IMR-90 (cell line): ENCODE results near the gene FAF1. TPM values are rescaled to one million over a fixed set of nuclear protein-coding genes. Genes with fewer than 3 reads are reported as not detected.

Source experiments
- ATAC-seq: fragments of 200-7000 bp; cut with Tn5 transposase; 2 replicates; pipeline ENCODE4 v1.9.1; 2020; ENCODE audit warnings: low read depth, mild to moderate bottlenecking, moderate library complexity
- BruUV-seq: library from RNA; stranded (reverse); fragments of 400-500 nt; replicated peaks from 2 replicates; lab custom pipeline; 2021; lab: Mats Ljungman, UMichigan
- CTCF ChIA-PET: fragments of 300-600 bp; formaldehyde crosslinking; extraction: SDS; loops from one replicate; lab custom pipeline; 2021; ENCODE audit warnings: antibody characterized with exemption; lab: Yijun Ruan, JAX
- POLR2A ChIA-PET: fragments of 300-600 bp; sonication (Branson Sonifier 250); formaldehyde crosslinking; loops from one replicate; lab custom pipeline; 2022; ENCODE audit warnings: antibody characterized with exemption; ENCODE audit not compliant: unreplicated experiment; lab: Charles Lee
- DNase-seq: peaks from one replicate; pipeline ENCODE4 v3.0.0; 2013
- H2AFZ ChIP-seq: replicated peaks from 2 replicates; pipeline ENCODE3; 2013; ENCODE audit warnings: low read length, mild to moderate bottlenecking; ENCODE audit not compliant: poor library complexity
- H2AK5ac ChIP-seq: 2 replicates; pipeline ENCODE4 v1.6.1; 2013; ENCODE audit warnings: low read depth, low read length, inconsistent platforms
- H2AK9ac ChIP-seq: replicated peaks from 2 replicates; pipeline ENCODE3; 2013; ENCODE audit warnings: mild to moderate bottlenecking, low read depth, low read length, moderate library complexity; ENCODE audit not compliant: poor library complexity
- H2BK120ac ChIP-seq: 2 replicates; pipeline ENCODE4 v1.6.1; 2013; ENCODE audit warnings: low read depth, low read length, inconsistent platforms
- H2BK15ac ChIP-seq: 3 replicates; pipeline ENCODE4 v1.6.1; 2013; ENCODE audit warnings: low read depth, low read length, inconsistent platforms
- H2BK20ac ChIP-seq: 2 replicates; pipeline ENCODE4 v1.6.1; 2013; ENCODE audit warnings: low read depth, mild to moderate bottlenecking, inconsistent platforms, low read length, moderate library complexity
- H2BK5ac ChIP-seq: 2 replicates; pipeline ENCODE4 v1.6.1; 2013; ENCODE audit warnings: mild to moderate bottlenecking, low read depth, low read length, inconsistent platforms; ENCODE audit not compliant: poor library complexity, severe bottlenecking
- H3K14ac ChIP-seq: replicated peaks from 2 replicates; pipeline ENCODE4 v1.6.1; 2013; ENCODE audit warnings: low read depth, low read length, inconsistent platforms
- H3K18ac ChIP-seq: 2 replicates; pipeline ENCODE4 v1.6.1; 2013; ENCODE audit warnings: low read depth, low read length, control low read depth
- H3K23ac ChIP-seq: 2 replicates; pipeline ENCODE4 v1.6.1; 2013; ENCODE audit warnings: low read depth, low read length, inconsistent platforms
- H3K27ac ChIP-seq: 2 replicates; pipeline ENCODE4 v1.5.1; 2013; ENCODE audit warnings: mild to moderate bottlenecking, control low read depth, low read length; ENCODE audit not compliant: insufficient read depth
- H3K27me3 ChIP-seq: 2 replicates; pipeline ENCODE4 v1.6.1; 2013; ENCODE audit warnings: low read length; ENCODE audit not compliant: control insufficient read depth, insufficient read depth
- H3K36me3 ChIP-seq: 2 replicates; pipeline ENCODE4 v1.6.1; 2013; ENCODE audit warnings: low read length, mixed read lengths; ENCODE audit not compliant: control insufficient read depth, insufficient read depth
- H3K4ac ChIP-seq: 2 replicates; pipeline ENCODE4 v1.6.1; 2013; ENCODE audit warnings: low read depth, low read length, inconsistent platforms
- H3K4me1 ChIP-seq: 2 replicates; pipeline ENCODE4 v1.6.1; 2013; ENCODE audit warnings: low read length, mixed read lengths; ENCODE audit not compliant: control insufficient read depth, insufficient read depth
- H3K4me2 ChIP-seq: 2 replicates; pipeline ENCODE4 v1.6.1; 2013; ENCODE audit warnings: low read depth, mild to moderate bottlenecking, control low read depth, low read length, moderate library complexity
- H3K4me3 ChIP-seq: 2 replicates; pipeline ENCODE4 v1.5.1; 2013; ENCODE audit warnings: low read depth, mild to moderate bottlenecking, control low read depth, low read length, moderate library complexity; ENCODE audit not compliant: insufficient read depth
- H3K56ac ChIP-seq: 2 replicates; pipeline ENCODE4 v1.6.1; 2013; ENCODE audit warnings: low read length, inconsistent platforms; ENCODE audit not compliant: insufficient read depth; ENCODE audit errors: extremely low read depth
- H3K79me1 ChIP-seq, 2 experiments: 2 replicates each; pipeline ENCODE4 v1.6.1; 2013; ENCODE audit warnings: low read length in 2 of 2, inconsistent platforms in 1 of 2, low read depth in 1 of 2
- H3K9ac ChIP-seq: 2 replicates; pipeline ENCODE4 v1.6.1; 2013; ENCODE audit warnings: low read depth, low read length, control low read depth
- H3K9me1 ChIP-seq: 2 replicates; pipeline ENCODE4 v1.6.1; 2013; ENCODE audit warnings: low read length, inconsistent platforms; ENCODE audit not compliant: insufficient read depth
- H3K9me3 ChIP-seq: 2 replicates; pipeline ENCODE4 v1.6.1; 2013; ENCODE audit warnings: low read length; ENCODE audit not compliant: control insufficient read depth, insufficient read depth
- H4K20me1 ChIP-seq: 2 replicates; pipeline ENCODE4 v1.6.1; 2013; ENCODE audit warnings: low read length, inconsistent platforms; ENCODE audit not compliant: insufficient read depth
- H4K5ac ChIP-seq: 2 replicates; pipeline ENCODE4 v1.6.1; 2013; ENCODE audit warnings: mild to moderate bottlenecking, low read depth, low read length, control low read depth
- H4K8ac ChIP-seq, 2 experiments: 2 replicates each; pipeline ENCODE4 v1.6.1; 2013; ENCODE audit warnings: low read depth in 2 of 2, low read length in 2 of 2, control low read depth in 1 of 2, inconsistent platforms in 1 of 2
- H4K91ac ChIP-seq: 2 replicates; pipeline ENCODE4 v1.6.1; 2013; ENCODE audit warnings: low read depth, low read length, inconsistent platforms; ENCODE audit not compliant: insufficient read depth
- BHLHE40 ChIP-seq: fragments of 150-350 bp; IDR thresholded peaks from 2 replicates; pipeline ENCODE4 v1.6.1; 2016; ENCODE audit warnings: mild to moderate bottlenecking, low read depth, low read length
- CHD1 ChIP-seq: IDR thresholded peaks from 2 replicates; pipeline ENCODE4 v1.6.1; 2012; ENCODE audit warnings: low read depth, low read length, improper control_type of control experiment
- MAFK ChIP-seq: IDR thresholded peaks from 2 replicates; pipeline ENCODE4 v1.6.1; 2012; ENCODE audit warnings: low read depth, low read length, improper control_type of control experiment
- MAZ ChIP-seq: IDR thresholded peaks from 2 replicates; pipeline ENCODE4 v1.6.1; 2012; ENCODE audit warnings: low read depth, mild to moderate bottlenecking, low read length, improper control_type of control experiment, moderate library complexity, borderline replicate concordance
- MXI1 ChIP-seq: IDR thresholded peaks from 2 replicates; pipeline ENCODE4 v1.6.1; 2012; ENCODE audit warnings: low read depth, mild to moderate bottlenecking, low read length, moderate library complexity, borderline replicate concordance
- NFE2L2 ChIP-seq: fragments of 150-350 bp; IDR thresholded peaks from 2 replicates; pipeline ENCODE4 v1.6.1; 2016; ENCODE audit warnings: low read depth, mild to moderate bottlenecking, low read length
- WGBS, 2 experiments: methylation state at CpG; one replicate each; pipeline versions ENCODE4 v1.1.5 to v1.1.7; 2013; ENCODE audit warnings: missing lambda C conversion rate in 2 of 2; ENCODE audit not compliant: insufficient read length in 1 of 2; ENCODE audit errors: extremely low coverage in 2 of 2; 5-methylcytosine and 5-hydroxymethylcytosine counted together
- dilution Hi-C: fragments of 300-500 bp; cut with HindIII; formaldehyde crosslinking; loops from one replicate; pipeline ENCODE4 v1.14.3; 2018; ENCODE audit warnings: low sequenced_read_pairs; ENCODE audit not compliant: unreplicated experiment
- in situ Hi-C: fragments of 300-500 bp; cut with MboI; formaldehyde crosslinking; loops from 3 replicates; pipeline ENCODE4 v1.14.3; 2019; ENCODE audit warnings: low sequenced_read_pairs, inconsistent platforms, mixed read lengths
- intact Hi-C: fragments of 100-400 bp; cut with micrococcal nuclease; formaldehyde crosslinking; loops from 2 replicates; pipeline ENCODE4 v1.10.0; 2022
- polyA plus RNA-seq, 3 experiments: library from polyadenylated mRNA; depleted of rRNA; stranded (reverse); fragments of >200 nt; gene quantifications; 2 replicates each; pipeline ENCODE4 v1.2.3, GENCODE V29; 2012; ENCODE audit warnings: low replicate concordance in 1 of 3
- total RNA-seq: library from RNA; depleted of rRNA; stranded (reverse); fragments of >200 nt; gene quantifications from 2 replicates; pipeline ENCODE4 v1.2.3, GENCODE V29; 2012
- TF ChIP-seq, protein P1 (sequence below): fragments of 150-350 bp; IDR thresholded peaks from 2 replicates; pipeline ENCODE4 v1.6.1; 2016; ENCODE audit warnings: low read depth, mild to moderate bottlenecking, low read length, moderate library complexity, borderline replicate concordance

Gene FAF1
- total and polyA plus RNA-seq, 2 of the 4 experiments (the other 2 are of a cell fraction): 18.8 to 72.9 TPM

DNA sequence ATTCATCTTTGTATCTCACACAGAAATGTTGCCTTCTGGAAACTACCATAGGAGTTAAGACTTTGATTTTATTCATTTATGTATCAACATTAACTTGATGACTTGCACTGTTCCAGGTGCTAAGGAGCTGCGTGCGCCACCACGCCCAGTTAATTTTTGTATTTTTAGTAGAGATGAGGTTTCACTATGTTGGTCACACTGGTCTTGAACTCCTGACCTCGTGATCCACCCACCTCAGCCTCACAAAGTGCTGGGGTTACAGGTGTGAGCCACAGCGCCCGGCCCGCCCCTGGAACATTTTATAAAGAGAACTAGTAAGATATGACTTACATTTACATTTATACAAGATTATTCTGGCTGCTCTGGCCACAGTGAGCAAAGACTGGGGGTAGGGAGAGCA is 252.2 kb downstream of the FAF1 start:
- BruUV-seq: no TSS peak
- H2AFZ ChIP-seq: no peak overlapping the region
- no peak overlapping the region for H2BK5ac ChIP-seq
- DNase-seq: no peak
- no peaks in the 10 kb centered on the region for H3K9me3 ChIP-seq
- no peak overlapping the region for H2AK5ac ChIP-seq
- H3K27me3 ChIP-seq: no peaks in the 10 kb centered on the region
- H3K4me3 ChIP-seq: no peak overlapping the region
- no peaks in the 10 kb centered on the region for H3K4me1 ChIP-seq
- H4K8ac ChIP-seq: no peak overlapping the region
- no peak overlapping the region for H3K9ac ChIP-seq
- intact Hi-C loops (no loop called here), dilution Hi-C loops (no loop called here), in situ Hi-C loops (loop anchor here (10.0 kb wide), 1 partner anchor 83 kb away; no protein-coding TSS in a partner anchor)
- TF ChIP-seq MAFK: no peak
- no peak for TF ChIP-seq NFE2L2
- TF ChIP-seq BHLHE40: no peak
- TF ChIP-seq MAZ: no peak
- no peak for TF ChIP-seq CHD1
- no peak for TF ChIP-seq MXI1
- TF ChIP-seq, protein P1, sequence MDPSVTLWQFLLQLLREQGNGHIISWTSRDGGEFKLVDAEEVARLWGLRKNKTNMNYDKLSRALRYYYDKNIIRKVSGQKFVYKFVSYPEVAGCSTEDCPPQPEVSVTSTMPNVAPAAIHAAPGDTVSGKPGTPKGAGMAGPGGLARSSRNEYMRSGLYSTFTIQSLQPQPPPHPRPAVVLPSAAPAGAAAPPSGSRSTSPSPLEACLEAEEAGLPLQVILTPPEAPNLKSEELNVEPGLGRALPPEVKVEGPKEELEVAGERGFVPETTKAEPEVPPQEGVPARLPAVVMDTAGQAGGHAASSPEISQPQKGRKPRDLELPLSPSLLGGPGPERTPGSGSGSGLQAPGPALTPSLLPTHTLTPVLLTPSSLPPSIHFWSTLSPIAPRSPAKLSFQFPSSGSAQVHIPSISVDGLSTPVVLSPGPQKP: no peak
- no peak overlapping the region for H3K4me2 ChIP-seq
- ATAC-seq: no peak
- ChIA-PET CTCF (no interaction called here), POLR2A (no interaction called here)
- no CpG with 5 or more reads among the region's 7 CpGs for WGBS, 2 experiments
- no peak overlapping the region for H4K5ac ChIP-seq
- no peak overlapping the region for H3K27ac ChIP-seq
- no peak overlapping the region for H2BK20ac ChIP-seq
- no peaks in the 10 kb centered on the region for H4K20me1 ChIP-seq
- H3K9me1 ChIP-seq: no peaks in the 10 kb centered on the region
- no peak overlapping the region for H3K23ac ChIP-seq
- H3K79me1 ChIP-seq: no peaks in the 10 kb centered on the region; a peak in 1 of 4 replicates
- H4K91ac ChIP-seq: no peak overlapping the region
- H3K56ac ChIP-seq: no peak overlapping the region
- no peak overlapping the region for H3K18ac ChIP-seq
- H3K4ac ChIP-seq: no peak overlapping the region
- H3K14ac ChIP-seq: no peak overlapping the region
- H3K36me3 ChIP-seq: no peaks in the 10 kb centered on the region
- H2BK15ac ChIP-seq: no peak overlapping the region
- H2AK9ac ChIP-seq: no peak overlapping the region
- H2BK120ac ChIP-seq: no peak overlapping the region
